A549 (cell line): ENCODE data around the gene FTCD.

Source experiments
- CTCF ChIP-seq: fragments of >200 bp; sonication (Bioruptor Twin); formaldehyde crosslinking; IDR thresholded peaks from 3 replicates; pipeline ENCODE4 v1.5.1; 2016
- EP300 ChIP-seq, 2 experiments: fragments of >200 bp; sonication (Bioruptor Twin); formaldehyde crosslinking; IDR thresholded peaks; 2 replicates in 1 of 2; 3 replicates in 1 of 2; pipeline ENCODE4 v1.6.1; 2016 to 2017
- ESRRA ChIP-seq: fragments of 150-350 bp; IDR thresholded peaks from 2 replicates; pipeline ENCODE4 v1.6.1; 2014; ENCODE audit warnings: mild to moderate bottlenecking, low read length, borderline replicate concordance
- MAX ChIP-seq: IDR thresholded peaks from 2 replicates; pipeline ENCODE4 v1.6.1; 2012
- PBX3 ChIP-seq: IDR thresholded peaks from 2 replicates; pipeline ENCODE4 v1.6.1; 2012
- PHF8 ChIP-seq: fragments of 200-600 bp; sonication (generic); IDR thresholded peaks from 2 replicates; pipeline ENCODE4 v1.6.1; 2016; ENCODE audit warnings: low read depth, mild to moderate bottlenecking, antibody characterized with exemption, moderate library complexity, borderline replicate concordance
- POLR2A ChIP-seq: IDR thresholded peaks from 2 replicates; pipeline ENCODE4 v1.6.1; 2012; ENCODE audit warnings: mild to moderate bottlenecking, low read length
- REST ChIP-seq: fragments of 200-600 bp; sonication (generic); IDR thresholded peaks from 2 replicates; pipeline ENCODE4 v1.6.1; 2016; ENCODE audit warnings: antibody characterized with exemption, mild to moderate bottlenecking, moderate library complexity
- RFX5 ChIP-seq: fragments of 450-650 bp; IDR thresholded peaks from 2 replicates; pipeline ENCODE4 v1.7.1; 2014; ENCODE audit warnings: antibody characterized with exemption, mild to moderate bottlenecking, moderate library complexity
- USF2 ChIP-seq: fragments of 450-650 bp; IDR thresholded peaks from 2 replicates; pipeline ENCODE4 v1.6.1; 2014; ENCODE audit warnings: antibody characterized with exemption
- ZFP36 ChIP-seq: fragments of 450-650 bp; IDR thresholded peaks from 2 replicates; pipeline ENCODE4 v1.6.1; 2014; ENCODE audit warnings: borderline replicate concordance; ENCODE audit not compliant: partially characterized antibody

- no peak for TF ChIP-seq POLR2A
- TF ChIP-seq PHF8: no peak
- no peak for TF ChIP-seq EP300 (IDR thresholded peaks at IDR 0.05)
- TF ChIP-seq MAX: no peak
- no peak for TF ChIP-seq CTCF
- TF ChIP-seq RFX5: no peak
- TF ChIP-seq ESRRA: no peak
- no peak for TF ChIP-seq REST
- TF ChIP-seq ZFP36: no peak
- no peak for TF ChIP-seq PBX3
- TF ChIP-seq USF2: no peak
Measured at GRCh38 chr21:46111193-46111571, 44.2 kb downstream of the FTCD start.
